ENCODE results near the gene XPNPEP1.

GRCh38 chr10:109920016-109920415, 3.3 kb downstream of the XPNPEP1 start:
- no peak for TF ChIP-seq CTCF (IDR thresholded peaks at IDR 0.05; ENCODE audit: low read depth, low read length, poor library complexity, severe bottlenecking)
- no peak for TF ChIP-seq EZH2phosphoT487 (IDR thresholded peaks at IDR 0.05; ENCODE audit: borderline replicate concordance, low read length)

Measured in DOHH2 (cell line).